AG04449 (cell line): Measurements from ENCODE around the gene SYCE3.

Experiments used
- CTCF ChIA-PET: fragments of 350-600 bp; formaldehyde crosslinking; extraction: SDS; loops from one replicate; lab custom pipeline; 2021; ENCODE audit warnings: antibody characterized with exemption; lab: Yijun Ruan, JAX
- POLR2A ChIA-PET: fragments of 400-600, 350-600 bp; formaldehyde crosslinking; extraction: SDS; loops from one replicate; lab custom pipeline; 2020; ENCODE audit warnings: antibody characterized with exemption, inconsistent platforms; lab: Yijun Ruan, JAX
- DNase-seq: peaks from one replicate; pipeline ENCODE4 v3.0.0-alpha.2; 2010; ENCODE audit warnings: low read depth, low spot score
- H3K4me3 ChIP-seq: 2 replicates; pipeline ENCODE4 v1.5.1; 2011; ENCODE audit warnings: low read depth, mild to moderate bottlenecking, control low read depth, low read length
- CTCF ChIP-seq: IDR thresholded peaks from one replicate; pipeline ENCODE4 v1.5.1; 2011; ENCODE audit warnings: mild to moderate bottlenecking, moderate library complexity, low read length, control low read depth, inconsistent platforms; ENCODE audit not compliant: insufficient read depth; ENCODE audit errors: missing control alignments

SYCE3 gene

GRCh38 chr22:50529416-50529896, 33.3 kb downstream of the SYCE3 start:
- peak overlapping the region; percentile 42 for H3K4me3 ChIP-seq
- ChIA-PET CTCF (interaction anchor here (2.7 to 3.3 kb wide), 2 partner anchors 10 to 91 kb away, joined by 9 to 20 read pairs; no protein-coding TSS in a partner anchor), POLR2A (interaction anchor here (1.0 to 1.4 kb wide), 2 partner anchors 10 to 35 kb away, joined by 3 read pairs; no protein-coding TSS in a partner anchor)
- no peak for TF ChIP-seq CTCF
- DNase-seq = no peak

- DNase-seq = no peak
- no peak overlapping the region for H3K4me3 ChIP-seq
- ChIA-PET POLR2A (interaction anchor here (1.4 kb wide), 1 partner anchor 11 kb away, joined by 3 read pairs; no protein-coding TSS in a partner anchor), CTCF (interaction anchor here (1.0 to 3.3 kb wide), 5 partner anchors 11 to 277 kb away, joined by 3 to 20 read pairs (median 3); partner anchors contain the start of gene KLHDC7B)
- TF ChIP-seq CTCF = no peak
Measured at GRCh38 chr22:50528682-50529415, 33.9 kb downstream of the SYCE3 start.

GRCh38 chr22:50527921-50528681, 34.6 kb downstream of the SYCE3 start:
- H3K4me3 ChIP-seq = no peak overlapping the region
- ChIA-PET CTCF (interaction anchor here (1.0 to 3.3 kb wide), 6 partner anchors 8 to 276 kb away, joined by 3 to 20 read pairs (median 3); partner anchors contain the start of gene KLHDC7B), POLR2A (interaction anchor here (1.1 kb wide), 1 partner anchor 49 kb away, joined by 3 read pairs; no protein-coding TSS in a partner anchor)
- DNase-seq = no peak
- TF ChIP-seq CTCF = no peak

GRCh38 chr22:50526834-50527801, 35.6 kb downstream of the SYCE3 start:
- peak overlapping the region; percentile 80 for H3K4me3 ChIP-seq
- DNase-seq = no peak
- TF ChIP-seq CTCF = no peak
- ChIA-PET POLR2A (interaction anchor here (1.1 kb wide), 1 partner anchor 50 kb away, joined by 3 read pairs; no protein-coding TSS in a partner anchor), CTCF (interaction anchor here (1.3 to 3.3 kb wide), 5 partner anchors 9 to 94 kb away, joined by 3 to 25 read pairs (median 9); partner anchors contain the start of gene KLHDC7B)

GRCh38 chr22:50526108-50526833, 36.4 kb downstream of the SYCE3 start:
- no peak for DNase-seq
- H3K4me3 ChIP-seq = peak overlapping the region; percentile 80
- ChIA-PET POLR2A (interaction anchor here (0.7 to 3.0 kb wide), 14 partner anchors 10 to 221 kb away, joined by 3 to 25 read pairs (median 4); partner anchors contain the start of genes CHKB, KLHDC7B, LMF2 and NCAPH2), CTCF (interaction anchor here (0.7 to 3.3 kb wide), 37 partner anchors 9 to 332 kb away, joined by 3 to 33 read pairs (median 6); partner anchors contain the start of genes ARSA, CHKB, KLHDC7B and LMF2)
- peak; percentile 69 for TF ChIP-seq CTCF
